Uterus (tissue), 4 donors: ENCODE results near the gene LAYN. TPM values are rescaled to one million over a fixed set of nuclear protein-coding genes. Genes with fewer than 3 reads are reported as not detected.

ENCODE experiments used
- DNase-seq, 2 donors: peaks; one replicate each; pipeline ENCODE4 v3.0.0-alpha.2; 2019 to 2020
- H3K27ac ChIP-seq, 2 donors: fragments of 200-600 bp; sonication (generic); 1 replicate in 1 of 2; 2 replicates in 1 of 2; pipeline ENCODE4 v1.5.1; 2016 to 2018
- H3K27me3 ChIP-seq, 2 donors: fragments of 200-600 bp; sonication (generic); one replicate each; pipeline ENCODE4 v1.5.1; 2018 to 2019; ENCODE audit warnings: control low read depth in 1 of 2
- H3K36me3 ChIP-seq, 2 donors: fragments of 200-600 bp; sonication (generic); one replicate each; pipeline ENCODE4 v1.5.1; 2019; ENCODE audit warnings: control low read depth in 1 of 2
- H3K4me1 ChIP-seq, 2 donors: fragments of 200-600 bp; sonication (generic); one replicate each; pipeline ENCODE4 v1.5.1; 2018 to 2019; ENCODE audit warnings: control low read depth in 1 of 2
- H3K4me3 ChIP-seq, 2 donors: fragments of 200-600 bp; sonication (generic); 1 replicate in 1 of 2; 2 replicates in 1 of 2; pipeline ENCODE4 v1.5.1; 2018 to 2019; ENCODE audit warnings: mild to moderate bottlenecking in 1 of 2
- H3K9me3 ChIP-seq, 2 donors: fragments of 200-600 bp; sonication (generic); one replicate each; pipeline ENCODE4 v1.5.1; 2019; ENCODE audit warnings: control low read depth in 1 of 2
- CTCF ChIP-seq, 4 experiments: fragments of 200-600 bp in 2 of 4; fragments of 450-650 bp in 2 of 4; sonication (generic) in 2 of 4; IDR thresholded peaks; one replicate each; pipeline ENCODE4 v1.5.1; 2016 to 2019; ENCODE audit warnings: antibody characterized with exemption in 4 of 4, mild to moderate bottlenecking in 2 of 4, moderate library complexity in 1 of 4
- POLR2A ChIP-seq, 2 donors: fragments of 450-650 bp; IDR thresholded peaks; one replicate each; pipeline ENCODE4 v1.6.1; 2016; ENCODE audit warnings: antibody characterized with exemption in 2 of 2, mild to moderate bottlenecking in 1 of 2, moderate library complexity in 1 of 2
- intact Hi-C: fragments of 100-400 bp; cut with DNase I; formaldehyde crosslinking; loops from one replicate; pipeline ENCODE4 v1.15.1; 2023; ENCODE audit warnings: low total_unique reads
- total RNA-seq, 4 donors: library from RNA; depleted of rRNA in 3 of 4; stranded (reverse); fragments of >200 nt in 3 of 4; gene quantifications; one replicate each; pipeline versions ENCODE4 v1.1.0 to v1.2.4, GENCODE V29; 2014 to 2023
- donor health status: DM: yes; HTN: yes; CAD: no.

Gene LAYN
- total RNA-seq, 4 donors from 2014 or later = 8.5 to 58.2 (median 37.1) TPM

GRCh38 chr11:111541254-111542061, 938 bp downstream of the LAYN start:
- H3K27ac ChIP-seq = peak overlapping the region; percentile 78 to 82
- no peaks in the 10 kb centered on the region for H3K9me3 ChIP-seq
- no peaks in the 10 kb centered on the region for H3K36me3 ChIP-seq
- peak overlapping the region; percentile 61 to 64 for H3K4me3 ChIP-seq
- no peaks in the 10 kb centered on the region for H3K27me3 ChIP-seq
- TF ChIP-seq POLR2A (IDR thresholded peaks at IDR 0.05) = peak; percentile 28 to 40
- no peak for TF ChIP-seq CTCF (IDR thresholded peaks at IDR 0.05)
- DNase-seq = peak; percentile 62 to 74
- no peaks in the 10 kb centered on the region for H3K4me1 ChIP-seq
- intact Hi-C loops = no loop called here

GRCh38 chr11:111542606-111543275, 2.2 kb downstream of the LAYN start:
- no peaks in the 10 kb centered on the region for H3K27me3 ChIP-seq
- intact Hi-C loops = no loop called here
- H3K4me1 ChIP-seq = no peaks in the 10 kb centered on the region
- H3K27ac ChIP-seq = no peak overlapping the region
- no peaks in the 10 kb centered on the region for H3K36me3 ChIP-seq
- no peaks in the 10 kb centered on the region for H3K9me3 ChIP-seq
- TF ChIP-seq CTCF (IDR thresholded peaks at IDR 0.05) (no peak), POLR2A (IDR thresholded peaks at IDR 0.05) (no peak)
- no peak for DNase-seq
- no peak overlapping the region for H3K4me3 ChIP-seq

GRCh38 chr11:111548525-111548924, 8.0 kb downstream of the LAYN start:
- no peaks in the 10 kb centered on the region for H3K4me1 ChIP-seq
- DNase-seq = no peak
- TF ChIP-seq POLR2A (IDR thresholded peaks at IDR 0.05) (no peak), CTCF (IDR thresholded peaks at IDR 0.05) (no peak)
- intact Hi-C loops = no loop called here
- no peaks in the 10 kb centered on the region for H3K36me3 ChIP-seq
- no peaks in the 10 kb centered on the region for H3K27me3 ChIP-seq
- no peak overlapping the region for H3K27ac ChIP-seq
- no peaks in the 10 kb centered on the region for H3K9me3 ChIP-seq
- no peak overlapping the region for H3K4me3 ChIP-seq

GRCh38 chr11:111549196-111549868, 8.8 kb downstream of the LAYN start:
- H3K27me3 ChIP-seq = no peaks in the 10 kb centered on the region
- no peak for DNase-seq
- no peak overlapping the region for H3K4me3 ChIP-seq
- no peak for TF ChIP-seq CTCF (IDR thresholded peaks at IDR 0.05)
- no peak for TF ChIP-seq POLR2A (IDR thresholded peaks at IDR 0.05)
- H3K36me3 ChIP-seq = no peaks in the 10 kb centered on the region
- H3K27ac ChIP-seq = no peak overlapping the region
- intact Hi-C loops = no loop called here
- H3K9me3 ChIP-seq = no peaks in the 10 kb centered on the region
- no peaks in the 10 kb centered on the region for H3K4me1 ChIP-seq

GRCh38 chr11:111549869-111550203, 9.3 kb downstream of the LAYN start:
- TF ChIP-seq POLR2A (IDR thresholded peaks at IDR 0.05) = no peak
- no peak for TF ChIP-seq CTCF (IDR thresholded peaks at IDR 0.05)
- Histone ChIP-seq H3K4me1 (no peaks in the 10 kb centered on the region), H3K9me3 (no peaks in the 10 kb centered on the region), H3K36me3 (no peaks in the 10 kb centered on the region), H3K27me3 (no peaks in the 10 kb centered on the region), H3K27ac (no peak overlapping the region), H3K4me3 (no peak overlapping the region)
- DNase-seq = no peak
- intact Hi-C loops = no loop called here
